ENCODE measurements around the gene LARP4.

DNA sequence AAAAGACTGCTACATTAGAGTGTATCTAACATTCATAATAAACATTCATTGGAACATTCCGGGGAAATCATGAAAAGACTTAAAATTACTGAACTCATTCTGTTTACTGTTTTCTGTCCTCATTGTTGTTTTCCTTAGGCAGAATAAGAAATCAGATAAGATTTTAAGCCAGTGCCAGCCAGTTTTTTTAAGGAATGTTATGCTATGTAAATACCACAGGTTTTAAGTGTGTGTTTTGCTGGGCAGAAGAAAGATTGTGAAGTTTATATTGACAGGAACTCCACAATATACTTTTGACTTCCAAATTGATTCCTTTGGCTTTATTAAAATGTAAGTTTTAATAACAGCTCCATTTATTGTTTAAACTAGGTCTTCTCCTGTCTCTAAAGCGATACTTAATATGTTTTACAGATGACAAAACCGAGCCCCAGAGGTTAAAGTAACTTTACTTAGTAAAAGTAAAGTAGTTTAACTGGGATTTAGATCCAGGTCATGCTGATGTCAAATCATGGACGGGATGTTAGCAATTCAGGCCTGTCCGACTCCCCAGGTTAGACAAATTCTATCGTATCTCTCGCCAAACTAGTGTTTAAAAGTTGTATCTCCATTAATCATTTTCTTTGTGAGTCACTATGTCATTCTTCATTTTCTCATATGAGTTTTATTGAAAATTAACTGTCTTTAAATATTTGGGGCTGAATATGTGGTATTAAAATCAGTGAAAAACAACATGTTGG lies 1.7 kb downstream of the LARP4 start:
- TF ChIP-seq EZH2phosphoT487 (IDR thresholded peaks at IDR 0.05; ENCODE audit: low read length), result no peak
- TF ChIP-seq CTCF (IDR thresholded peaks at IDR 0.05; ENCODE audit: low read length), result no peak

Data from MM.1S (cell line).